H9 (cell line): ENCODE data around the gene ENPP6. TPM values are rescaled to one million over a fixed set of nuclear protein-coding genes. Genes with fewer than 3 reads are reported as not detected.

Source experiments
- DNase-seq: peaks from one replicate; pipeline ENCODE4 v3.0.0-alpha.2; 2017
- H2AFZ ChIP-seq: one replicate; pipeline ENCODE4 v1.6.1; 2013; ENCODE audit warnings: mild to moderate bottlenecking, low read length, control low read depth, moderate library complexity
- H2AK5ac ChIP-seq: 2 replicates; pipeline ENCODE4 v1.6.1; 2013; ENCODE audit warnings: low read length, control low read depth, mixed read lengths; ENCODE audit not compliant: insufficient read length
- H2BK120ac ChIP-seq: one replicate; pipeline ENCODE4 v1.6.1; 2013; ENCODE audit warnings: low read depth, mild to moderate bottlenecking, low read length, control low read depth, inconsistent platforms; ENCODE audit not compliant: poor library complexity, severe bottlenecking
- H2BK12ac ChIP-seq: 2 replicates; pipeline ENCODE4 v1.6.1; 2013; ENCODE audit warnings: low read length, control low read depth, mixed read lengths, low read depth; ENCODE audit not compliant: insufficient read length
- H2BK15ac ChIP-seq: 2 replicates; pipeline ENCODE4 v1.6.1; 2013; ENCODE audit warnings: low read depth, low read length, control low read depth
- H2BK20ac ChIP-seq: one replicate; pipeline ENCODE4 v1.6.1; 2013; ENCODE audit warnings: low read depth, mild to moderate bottlenecking, low read length, control low read depth, inconsistent platforms; ENCODE audit not compliant: poor library complexity, severe bottlenecking
- H2BK5ac ChIP-seq: 2 replicates; pipeline ENCODE4 v1.6.1; 2013; ENCODE audit warnings: low read length, control low read depth, mixed read lengths; ENCODE audit not compliant: insufficient read length
- H3K14ac ChIP-seq: 2 replicates; pipeline ENCODE4 v1.6.1; 2013; ENCODE audit warnings: low read length, control low read depth; ENCODE audit not compliant: insufficient read depth
- H3K18ac ChIP-seq: 2 replicates; pipeline ENCODE4 v1.6.1; 2013; ENCODE audit warnings: low read depth, mild to moderate bottlenecking, mixed read lengths, low read length, control low read depth; ENCODE audit not compliant: insufficient read length
- H3K23ac ChIP-seq: 2 replicates; pipeline ENCODE4 v1.6.1; 2013; ENCODE audit warnings: low read length, control low read depth, mixed read lengths, low read depth; ENCODE audit not compliant: insufficient read length
- H3K23me2 ChIP-seq: 2 replicates; pipeline ENCODE4 v1.6.1; 2013; ENCODE audit warnings: low read depth, mild to moderate bottlenecking, mixed read lengths, low read length, control low read depth; ENCODE audit not compliant: insufficient read length, poor library complexity, severe bottlenecking
- H3K27ac ChIP-seq: 2 replicates; pipeline ENCODE4 v1.5.1; 2013; ENCODE audit warnings: low read length, control low read depth, mixed read lengths, low read depth; ENCODE audit not compliant: insufficient read length
- H3K27me3 ChIP-seq: 2 replicates; pipeline ENCODE4 v1.6.1; 2013; ENCODE audit warnings: low read length, control low read depth, inconsistent platforms; ENCODE audit not compliant: insufficient read depth
- H3K4ac ChIP-seq: 2 replicates; pipeline ENCODE4 v1.6.1; 2013; ENCODE audit warnings: low read depth, mild to moderate bottlenecking, control low read depth, inconsistent platforms, low read length, moderate library complexity
- H3K4me1 ChIP-seq: 2 replicates; pipeline ENCODE4 v1.6.1; 2013; ENCODE audit warnings: low read length, control low read depth, inconsistent platforms; ENCODE audit not compliant: insufficient read depth
- H3K4me2 ChIP-seq: 2 replicates; pipeline ENCODE4 v1.6.1; 2013; ENCODE audit warnings: low read length, control low read depth, mixed read lengths; ENCODE audit not compliant: insufficient read length, insufficient read depth
- H3K56ac ChIP-seq: 2 replicates; pipeline ENCODE4 v1.6.1; 2013; ENCODE audit warnings: low read depth, mild to moderate bottlenecking, mixed read lengths, low read length, control low read depth; ENCODE audit not compliant: insufficient read length
- H3K79me1 ChIP-seq: 2 replicates; pipeline ENCODE4 v1.6.1; 2013; ENCODE audit warnings: low read depth, mild to moderate bottlenecking, moderate library complexity, low read length, control low read depth, inconsistent platforms; ENCODE audit not compliant: insufficient read depth, poor library complexity, severe bottlenecking
- H3K79me2 ChIP-seq: 2 replicates; pipeline ENCODE4 v1.6.1; 2013; ENCODE audit warnings: low read length, control low read depth, inconsistent platforms; ENCODE audit not compliant: insufficient read depth
- H3K9ac ChIP-seq: 2 replicates; pipeline ENCODE4 v1.6.1; 2013; ENCODE audit warnings: low read length, control low read depth, mixed read lengths; ENCODE audit not compliant: insufficient read length; ENCODE audit errors: extremely low read depth
- H3K9me3 ChIP-seq: one replicate; pipeline ENCODE4 v1.6.1; 2013; ENCODE audit warnings: low read depth, low read length, inconsistent platforms; ENCODE audit not compliant: control insufficient read depth
- H3T11ph ChIP-seq: one replicate; pipeline ENCODE4 v1.6.1; 2013; ENCODE audit warnings: mild to moderate bottlenecking, low read length, control low read depth, inconsistent platforms
- H4K20me1 ChIP-seq: one replicate; pipeline ENCODE4 v1.6.1; 2013; ENCODE audit not compliant: control insufficient read depth, insufficient read length, insufficient read depth
- H4K5ac ChIP-seq: 2 replicates; pipeline ENCODE4 v1.6.1; 2013; ENCODE audit warnings: low read depth, mild to moderate bottlenecking, mixed read lengths, low read length, control low read depth; ENCODE audit not compliant: insufficient read length
- H4K8ac ChIP-seq: replicated peaks from 2 replicates; pipeline ENCODE4 v1.6.1; 2013; ENCODE audit warnings: low read length, control low read depth, mixed read lengths, low read depth; ENCODE audit not compliant: insufficient read length
- H4K91ac ChIP-seq: 2 replicates; pipeline ENCODE4 v1.6.1; 2013; ENCODE audit warnings: low read depth, mild to moderate bottlenecking, moderate library complexity, mixed read lengths, low read length, control low read depth; ENCODE audit not compliant: insufficient read length
- H3K27ac Mint-ChIP-seq, 3 experiments: 2 replicates in 2 of 3; 3 replicates in 1 of 3; pipeline ENCODE4 v1.8.0; 2020 to 2021; ENCODE audit warnings: mixed read lengths in 3 of 3, mild to moderate bottlenecking in 1 of 3, moderate library complexity in 1 of 3
- H3K27me3 Mint-ChIP-seq: 2 replicates; pipeline ENCODE4 v1.8.0; 2021; ENCODE audit warnings: low read depth, mild to moderate bottlenecking, moderate library complexity, mixed read lengths
- H3K36me3 Mint-ChIP-seq, 3 experiments: 2 replicates in 2 of 3; 3 replicates in 1 of 3; pipeline ENCODE4 v1.8.0; 2020 to 2021; ENCODE audit warnings: low read depth in 3 of 3, mixed read lengths in 3 of 3; ENCODE audit not compliant: insufficient read depth in 1 of 3
- H3K4me1 Mint-ChIP-seq, 2 experiments: 2 replicates each; pipeline ENCODE4 v1.8.0; 2020; ENCODE audit warnings: mixed read lengths in 2 of 2
- H3K4me3 Mint-ChIP-seq, 2 experiments: 2 replicates in 1 of 2; 3 replicates in 1 of 2; pipeline ENCODE4 v1.8.0; 2020 to 2021; ENCODE audit warnings: mild to moderate bottlenecking in 2 of 2, mixed read lengths in 2 of 2, moderate library complexity in 1 of 2
- H3K9me3 Mint-ChIP-seq, 2 experiments: 2 replicates in 1 of 2; 3 replicates in 1 of 2; pipeline ENCODE4 v1.8.0; 2020; ENCODE audit warnings: mild to moderate bottlenecking in 2 of 2, mixed read lengths in 2 of 2, moderate library complexity in 1 of 2
- CTCF ChIP-seq: fragments of 200-600 bp; sonication (generic); conservative IDR thresholded peaks from 3 replicates; pipeline ENCODE4 v1.8.0; 2021; ENCODE audit warnings: antibody characterized with exemption, mild to moderate bottlenecking
- WGBS: extraction: QIAGEN DNeasy Blood & Tissue Kit; methylation state at CpG from one replicate; pipeline ENCODE4 v1.1.7; 2013; ENCODE audit warnings: missing lambda C conversion rate, low lambda C conversion rate, mixed read lengths; ENCODE audit not compliant: insufficient read length; ENCODE audit errors: extremely low coverage; 5-methylcytosine and 5-hydroxymethylcytosine counted together
- total RNA-seq: library from RNA; stranded (reverse); gene quantifications from 2 replicates; pipeline ENCODE4 v1.2.1, GENCODE V29; 2021

Gene ENPP6
- total RNA-seq, 1 experiment from 2014 or later = not detected

- Histone ChIP-seq H4K20me1 (no peaks in the 10 kb centered on the region), H3K9me3 (no peaks in the 10 kb centered on the region), H3K4ac (no peak overlapping the region), H3K4me2 (no peak overlapping the region), H2AK5ac (no peak overlapping the region), H3K79me2 (no peaks in the 10 kb centered on the region), H2AFZ (no peak overlapping the region), H3K23me2 (no peaks in the 10 kb centered on the region), H3K27ac (no peak overlapping the region), H3K9ac (no peak overlapping the region), H3K23ac (no peak overlapping the region), H2BK20ac (no peak overlapping the region), H2BK12ac (no peak overlapping the region), H2BK120ac (no peak overlapping the region), H4K8ac (no peak overlapping the region), H3K79me1 (no peaks in the 10 kb centered on the region), H3T11ph (no peak overlapping the region), H4K5ac (no peak overlapping the region), H3K14ac (no peak overlapping the region), H3K4me1 (no peaks in the 10 kb centered on the region), H2BK5ac (no peak overlapping the region), H3K56ac (no peak overlapping the region), H2BK15ac (no peak overlapping the region), H3K18ac (no peak overlapping the region), H4K91ac (no peak overlapping the region), H3K27me3 (no peaks in the 10 kb centered on the region; the same call in 1 of the 2 replicates)
- TF ChIP-seq CTCF = no peak
- Mint-ChIP-seq H3K27me3 (peaks cover 20% of the 10 kb centered on the region), H3K4me1 (peaks cover 8 to 9% of the 10 kb centered on the region in 2 experiments), H3K4me3 (no peak overlapping the region), H3K27ac (no peak overlapping the region), H3K36me3 (peaks cover 0 to 6% (median 0%) of the 10 kb centered on the region in 3 experiments; a peak in 1 of 7 replicates), H3K9me3 (peaks cover 7 to 8% of the 10 kb centered on the region in 2 experiments; a peak in 3 of 5 replicates)
- no CpG with 5 or more reads among the region's 5 CpGs for WGBS
- no peak for DNase-seq
Observed at GRCh38 chr4:184145596-184145995, 72.1 kb downstream of the ENPP6 start.
